Measurements from ENCODE around the gene TMEM222. TPM values are rescaled to one million over a fixed set of nuclear protein-coding genes. Genes with fewer than 3 reads are reported as not detected.

Gene TMEM222
- total RNA-seq, 1 donor from 2014 or later = 50.0 TPM

Other genes with a start within 250 kb of the TMEM222 start
- 16.7 TPM for gene SLC9A1, start 167.0 kb upstream of the TMEM222 start, total RNA-seq (ENCODE audit: unreplicated experiment)
- gene WDTC1, start 87.5 kb upstream of the TMEM222 start, total RNA-seq (ENCODE audit: unreplicated experiment) = 49.4 TPM
- 3.2 TPM for gene SYTL1, start 19.9 kb downstream of the TMEM222 start, total RNA-seq (ENCODE audit: unreplicated experiment)
- gene MAP3K6, start 44.8 kb downstream of the TMEM222 start, total RNA-seq (ENCODE audit: unreplicated experiment) = 10.0 TPM
- gene FCN3, start 52.7 kb downstream of the TMEM222 start, total RNA-seq (ENCODE audit: unreplicated experiment) = not detected
- gene CD164L2, start 61.2 kb downstream of the TMEM222 start, total RNA-seq (ENCODE audit: unreplicated experiment) = not detected
- 1.5 TPM for gene GPR3, start 70.5 kb downstream of the TMEM222 start, total RNA-seq (ENCODE audit: unreplicated experiment)
- 47.0 TPM for gene WASF2, start 168.0 kb downstream of the TMEM222 start, total RNA-seq (ENCODE audit: unreplicated experiment)